ENCODE data around the gene OBSCN. TPM values are rescaled to one million over a fixed set of nuclear protein-coding genes. Genes with fewer than 3 reads are reported as not detected.
"Not testable (repeated sequence)": the region's sequence is repeated elsewhere in the genome, so short reads cannot be mapped to it uniquely, and the experiment has no call there.

Gene OBSCN
- total RNA-seq, 2 experiments from 2014 or later, result 6.6 to 8.0 TPM

- Mint-ChIP-seq H3K27me3 (no peaks in the 10 kb centered on the region), H3K4me3 (no peak overlapping the region), H3K9me3 (no peaks in the 10 kb centered on the region), H3K4me1 (peaks cover 6% of the 10 kb centered on the region), H3K27ac (no peak overlapping the region), H3K36me3 (ENCODE audit: low read depth) (no peaks in the 10 kb centered on the region)
- ChIA-PET CTCF (interaction anchor here (0.6 to 0.8 kb wide), 2 partner anchors 11 to 175 kb away, joined by 3 read pairs; no protein-coding TSS in a partner anchor), POLR2A (interaction anchor here (1.3 to 1.8 kb wide), 2 partner anchors 243 to 250 kb away, joined by 3 to 4 read pairs; a partner anchor contains a TSS)
- DNase-seq, result no peak
Observed at GRCh38 chr1:228214921-228215662, 7.2 kb downstream of the OBSCN start.

GRCh38 chr1:228215663-228216116, 7.8 kb downstream of the OBSCN start:
- CTCF ChIA-PET, result no interaction called here
- DNase-seq, result no peak
- no peaks in the 10 kb centered on the region for H3K27me3 Mint-ChIP-seq

GRCh38 chr1:228216371-228217320, 8.8 kb downstream of the OBSCN start:
- H3K27ac Mint-ChIP-seq, result no peak overlapping the region
- DNase-seq, result no peak
- CTCF ChIA-PET, result no interaction called here
- POLR2A ChIA-PET, result no interaction called here
- no peaks in the 10 kb centered on the region for H3K36me3 Mint-ChIP-seq (ENCODE audit: low read depth)
- no peaks in the 10 kb centered on the region for H3K27me3 Mint-ChIP-seq
- no peaks in the 10 kb centered on the region for H3K9me3 Mint-ChIP-seq
- H3K4me1 Mint-ChIP-seq, result peaks cover 2% of the 10 kb centered on the region
- no peak overlapping the region for H3K4me3 Mint-ChIP-seq

More at GRCh38 chr1:228215663-228216116, 7.8 kb downstream of the OBSCN start:
- Mint-ChIP-seq H3K4me3 (no peak overlapping the region), H3K9me3 (no peaks in the 10 kb centered on the region), H3K4me1 (peaks cover 6% of the 10 kb centered on the region), H3K27ac (no peak overlapping the region), H3K36me3 (ENCODE audit: low read depth) (no peaks in the 10 kb centered on the region)
- POLR2A ChIA-PET, result no interaction called here

- Mint-ChIP-seq H3K4me3 (no peak overlapping the region), H3K36me3 (ENCODE audit: low read depth) (no peaks in the 10 kb centered on the region), H3K27me3 (no peaks in the 10 kb centered on the region), H3K27ac (no peak overlapping the region), H3K9me3 (no peaks in the 10 kb centered on the region), H3K4me1 (peaks cover 2% of the 10 kb centered on the region)
- ChIA-PET POLR2A (no interaction called here), CTCF (no interaction called here)
- DNase-seq, result no peak
Observed at GRCh38 chr1:228217551-228218344, 9.9 kb downstream of the OBSCN start.

GRCh38 chr1:228218513-228219244, 10.8 kb downstream of the OBSCN start:
- no peaks in the 10 kb centered on the region for H3K9me3 Mint-ChIP-seq
- no peaks in the 10 kb centered on the region for H3K27me3 Mint-ChIP-seq
- no peak overlapping the region for H3K4me3 Mint-ChIP-seq
- H3K27ac Mint-ChIP-seq, result no peak overlapping the region
- H3K36me3 Mint-ChIP-seq (ENCODE audit: low read depth), result no peaks in the 10 kb centered on the region
- no peak for DNase-seq
- POLR2A ChIA-PET, result no interaction called here
- H3K4me1 Mint-ChIP-seq, result no peaks in the 10 kb centered on the region
- CTCF ChIA-PET, result no interaction called here

GRCh38 chr1:228219245-228219961, 11.6 kb downstream of the OBSCN start:
- Mint-ChIP-seq H3K36me3 (ENCODE audit: low read depth) (peaks cover 2% of the 10 kb centered on the region), H3K9me3 (no peaks in the 10 kb centered on the region), H3K27me3 (no peaks in the 10 kb centered on the region), H3K4me1 (no peaks in the 10 kb centered on the region), H3K4me3 (no peak overlapping the region), H3K27ac (no peak overlapping the region)
- ChIA-PET POLR2A (no interaction called here), CTCF (no interaction called here)
- DNase-seq, result no peak

GRCh38 chr1:228219962-228220780, 12.3 kb downstream of the OBSCN start:
- CTCF ChIA-PET, result no interaction called here
- Mint-ChIP-seq H3K27ac (no peak overlapping the region), H3K4me3 (no peak overlapping the region), H3K27me3 (no peaks in the 10 kb centered on the region), H3K36me3 (ENCODE audit: low read depth) (peaks cover 7% of the 10 kb centered on the region), H3K4me1 (no peaks in the 10 kb centered on the region), H3K9me3 (no peaks in the 10 kb centered on the region)
- DNase-seq, result no peak
- POLR2A ChIA-PET, result no interaction called here

- H3K36me3 Mint-ChIP-seq (ENCODE audit: low read depth); H3K4me3 Mint-ChIP-seq; H3K27ac Mint-ChIP-seq; CTCF ChIA-PET; H3K4me1 Mint-ChIP-seq; H3K27me3 Mint-ChIP-seq; H3K9me3 Mint-ChIP-seq; POLR2A ChIA-PET; DNase-seq: not testable (repeated sequence)
Observed at GRCh38 chr1:228221097-228221496, 13.3 kb downstream of the OBSCN start.

- Mint-ChIP-seq H3K27me3 (no peaks in the 10 kb centered on the region), H3K9me3 (no peaks in the 10 kb centered on the region), H3K4me3 (no peak overlapping the region), H3K4me1 (no peaks in the 10 kb centered on the region), H3K36me3 (ENCODE audit: low read depth) (peaks cover 7% of the 10 kb centered on the region), H3K27ac (no peak overlapping the region)
- ChIA-PET POLR2A (no interaction called here), CTCF (no interaction called here)
- no peak for DNase-seq
Observed at GRCh38 chr1:228222548-228222947, 14.7 kb downstream of the OBSCN start.

- Mint-ChIP-seq H3K27ac (no peak overlapping the region), H3K4me1 (no peaks in the 10 kb centered on the region), H3K9me3 (no peaks in the 10 kb centered on the region), H3K4me3 (no peak overlapping the region), H3K36me3 (ENCODE audit: low read depth) (peaks cover 7% of the 10 kb centered on the region), H3K27me3 (no peaks in the 10 kb centered on the region)
- DNase-seq, result no peak
- ChIA-PET CTCF (no interaction called here), POLR2A (no interaction called here)
Observed at GRCh38 chr1:228224198-228225164, 16.6 kb downstream of the OBSCN start.

All from activated CD4-positive, alpha-beta memory T cell treated with anti-CD3 and anti-CD28 coated beads, Interleukin-2, amount 10 ng/mL, durations not matched to agents 7 days and 5 days (primary cell).